ENCODE data around the gene ZFP3. TPM values are rescaled to one million over a fixed set of nuclear protein-coding genes. Genes with fewer than 3 reads are reported as not detected.
"Not testable (repeated sequence)": the region's sequence is repeated elsewhere in the genome, so short reads cannot be mapped to it uniquely, and the experiment has no call there.

Gene ZFP3
- total RNA-seq, 2 experiments from 2014 or later: 0.34 to 0.98 TPM

- no TSS peak for BruUV-seq (replicated peaks)
- intact Hi-C loops (cut with micrococcal nuclease; ENCODE audit: unreplicated experiment): no loop called here
Observed at GRCh38 chr17:5133311-5133710, 55.0 kb downstream of the ZFP3 start.

DNA sequence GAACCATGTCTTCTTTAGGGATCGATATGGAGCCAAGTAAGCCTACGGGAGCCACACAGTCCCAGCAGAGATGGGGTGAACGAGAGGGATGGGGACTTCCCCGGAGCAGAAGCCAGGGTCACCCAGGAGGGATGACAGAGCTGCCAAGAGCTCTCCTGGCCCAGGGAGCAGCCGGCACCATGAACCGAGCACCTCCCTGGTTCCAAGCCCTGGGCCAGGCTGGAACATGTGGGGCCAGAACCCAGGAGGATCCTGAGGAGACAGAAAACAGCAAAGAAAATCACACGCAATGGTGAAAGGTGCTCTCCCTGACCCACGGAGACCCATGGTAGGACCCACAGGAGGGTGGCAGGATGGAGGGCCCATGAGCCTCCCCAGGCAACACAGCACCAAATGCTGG, 55.7 kb downstream of the ZFP3 start:
- DNase-seq (ENCODE audit: low spot score); CTCF ChIA-PET (ENCODE audit: unreplicated experiment); H3K27ac ChIP-seq (ENCODE audit: low read depth, low read length, poor library complexity, severe bottlenecking); H4K20me1 ChIP-seq (ENCODE audit: insufficient read depth, low read length); H3K79me2 ChIP-seq (ENCODE audit: insufficient read depth, low read depth, low read length); H3K9me2 ChIP-seq (ENCODE audit: insufficient read depth, low read length); H3K4me2 ChIP-seq (ENCODE audit: low read length); H3K4me3 ChIP-seq (ENCODE audit: low read depth, low read length, poor library complexity, severe bottlenecking); H3K36me3 ChIP-seq (ENCODE audit: insufficient read depth, low read length); H2AFZ ChIP-seq (ENCODE audit: low read length); H3K9me3 ChIP-seq (ENCODE audit: low read length); H3K4me1 ChIP-seq (ENCODE audit: insufficient read depth, low read length, poor library complexity, severe bottlenecking); intact Hi-C loops (cut with micrococcal nuclease; ENCODE audit: unreplicated experiment); BruUV-seq (replicated peaks): not testable (repeated sequence)
- POLR2A ChIA-PET: interaction anchor here (1.2 kb wide), 1 partner anchor 20 kb away, joined by 4 read pairs; no protein-coding TSS in a partner anchor

More at GRCh38 chr17:5133311-5133710, 55.0 kb downstream of the ZFP3 start:
- no peaks in the 10 kb centered on the region for H3K4me1 ChIP-seq (ENCODE audit: insufficient read depth, low read length, poor library complexity, severe bottlenecking)
- TF ChIP-seq, protein P1, sequence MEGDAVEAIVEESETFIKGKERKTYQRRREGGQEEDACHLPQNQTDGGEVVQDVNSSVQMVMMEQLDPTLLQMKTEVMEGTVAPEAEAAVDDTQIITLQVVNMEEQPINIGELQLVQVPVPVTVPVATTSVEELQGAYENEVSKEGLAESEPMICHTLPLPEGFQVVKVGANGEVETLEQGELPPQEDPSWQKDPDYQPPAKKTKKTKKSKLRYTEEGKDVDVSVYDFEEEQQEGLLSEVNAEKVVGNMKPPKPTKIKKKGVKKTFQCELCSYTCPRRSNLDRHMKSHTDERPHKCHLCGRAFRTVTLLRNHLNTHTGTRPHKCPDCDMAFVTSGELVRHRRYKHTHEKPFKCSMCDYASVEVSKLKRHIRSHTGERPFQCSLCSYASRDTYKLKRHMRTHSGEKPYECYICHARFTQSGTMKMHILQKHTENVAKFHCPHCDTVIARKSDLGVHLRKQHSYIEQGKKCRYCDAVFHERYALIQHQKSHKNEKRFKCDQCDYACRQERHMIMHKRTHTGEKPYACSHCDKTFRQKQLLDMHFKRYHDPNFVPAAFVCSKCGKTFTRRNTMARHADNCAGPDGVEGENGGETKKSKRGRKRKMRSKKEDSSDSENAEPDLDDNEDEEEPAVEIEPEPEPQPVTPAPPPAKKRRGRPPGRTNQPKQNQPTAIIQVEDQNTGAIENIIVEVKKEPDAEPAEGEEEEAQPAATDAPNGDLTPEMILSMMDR (conservative IDR thresholded peaks at IDR 0.05; ENCODE audit: low read length): no peak
- no peak for TF ChIP-seq EZH2phosphoT487 (IDR thresholded peaks at IDR 0.05; ENCODE audit: borderline replicate concordance, low read depth, low read length)
- ChIA-PET POLR2A (interaction anchor here (0.6 to 1.2 kb wide), 2 partner anchors 19 to 35 kb away, joined by 3 to 4 read pairs; no protein-coding TSS in a partner anchor), CTCF (ENCODE audit: unreplicated experiment) (interaction anchor here (0.6 kb wide), 1 partner anchor 283 kb away, joined by 3 read pairs; no protein-coding TSS in a partner anchor)
- H3K79me2 ChIP-seq (ENCODE audit: insufficient read depth, low read depth, low read length): no peaks in the 10 kb centered on the region
- no peaks in the 10 kb centered on the region for H3K36me3 ChIP-seq (ENCODE audit: insufficient read depth, low read length)
- H3K4me3 ChIP-seq (ENCODE audit: low read depth, low read length, poor library complexity, severe bottlenecking): no peak overlapping the region
- H4K20me1 ChIP-seq (ENCODE audit: insufficient read depth, low read length): no peaks in the 10 kb centered on the region
- DNase-seq (ENCODE audit: low spot score): no peak
- H3K4me2 ChIP-seq (ENCODE audit: low read length): no peak overlapping the region
- H2AFZ ChIP-seq (ENCODE audit: low read length): no peak overlapping the region
- H3K27ac ChIP-seq (ENCODE audit: low read depth, low read length, poor library complexity, severe bottlenecking): no peak overlapping the region
- no peaks in the 10 kb centered on the region for H3K9me2 ChIP-seq (ENCODE audit: insufficient read depth, low read length)
- no peaks in the 10 kb centered on the region for H3K9me3 ChIP-seq (ENCODE audit: low read length)

DNA sequence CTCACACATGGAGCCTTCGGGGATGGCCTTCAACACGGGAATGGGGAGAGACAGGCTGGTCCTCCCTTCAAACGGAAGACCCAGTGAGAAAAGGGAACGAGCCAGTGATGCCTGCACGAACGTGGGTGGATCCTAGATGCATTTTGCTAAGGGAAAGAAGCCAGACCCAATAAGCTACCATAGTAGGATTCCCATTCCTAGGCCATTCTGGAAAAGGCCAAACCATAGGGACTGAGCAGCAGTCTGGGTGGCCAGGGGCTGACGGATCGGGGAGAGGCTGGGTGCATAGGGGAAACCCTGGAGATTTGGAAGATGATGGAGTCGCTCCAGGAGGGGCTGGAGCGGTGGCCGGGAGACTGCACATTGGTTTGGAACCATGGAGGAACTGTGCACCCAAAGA, 56.3 kb downstream of the ZFP3 start:
- H3K36me3 ChIP-seq (ENCODE audit: insufficient read depth, low read length); DNase-seq (ENCODE audit: low spot score); H3K4me1 ChIP-seq (ENCODE audit: insufficient read depth, low read length, poor library complexity, severe bottlenecking); H3K9me2 ChIP-seq (ENCODE audit: insufficient read depth, low read length); H4K20me1 ChIP-seq (ENCODE audit: insufficient read depth, low read length); intact Hi-C loops (cut with micrococcal nuclease; ENCODE audit: unreplicated experiment); H3K79me2 ChIP-seq (ENCODE audit: insufficient read depth, low read depth, low read length); BruUV-seq (replicated peaks); H3K9me3 ChIP-seq (ENCODE audit: low read length); H2AFZ ChIP-seq (ENCODE audit: low read length); H3K4me3 ChIP-seq (ENCODE audit: low read depth, low read length, poor library complexity, severe bottlenecking); CTCF ChIA-PET (ENCODE audit: unreplicated experiment); H3K4me2 ChIP-seq (ENCODE audit: low read length); H3K27ac ChIP-seq (ENCODE audit: low read depth, low read length, poor library complexity, severe bottlenecking): not testable (repeated sequence)
- POLR2A ChIA-PET: interaction anchor here (1.2 kb wide), 1 partner anchor 20 kb away, joined by 4 read pairs; no protein-coding TSS in a partner anchor

GRCh38 chr17:5135131-5135712, 57.0 kb downstream of the ZFP3 start:
- BruUV-seq (replicated peaks); H3K79me2 ChIP-seq (ENCODE audit: insufficient read depth, low read depth, low read length); H4K20me1 ChIP-seq (ENCODE audit: insufficient read depth, low read length); H2AFZ ChIP-seq (ENCODE audit: low read length); H3K36me3 ChIP-seq (ENCODE audit: insufficient read depth, low read length); H3K4me2 ChIP-seq (ENCODE audit: low read length); H3K4me3 ChIP-seq (ENCODE audit: low read depth, low read length, poor library complexity, severe bottlenecking); DNase-seq (ENCODE audit: low spot score); H3K9me2 ChIP-seq (ENCODE audit: insufficient read depth, low read length); intact Hi-C loops (cut with micrococcal nuclease; ENCODE audit: unreplicated experiment); H3K9me3 ChIP-seq (ENCODE audit: low read length); POLR2A ChIA-PET; CTCF ChIA-PET (ENCODE audit: unreplicated experiment); H3K4me1 ChIP-seq (ENCODE audit: insufficient read depth, low read length, poor library complexity, severe bottlenecking); H3K27ac ChIP-seq (ENCODE audit: low read depth, low read length, poor library complexity, severe bottlenecking): not testable (repeated sequence)

Data from OCI-LY7 (cell line).